ENCODE measurements around the gene INSIG2. TPM values are rescaled to one million over a fixed set of nuclear protein-coding genes. Genes with fewer than 3 reads are reported as not detected.

Gene INSIG2
- polyA plus RNA-seq (2011; rRNA removed) (7.5 and 14.3 TPM in 2 replicates), polyA minus RNA-seq (2011; rRNA and poly(A)+ RNA removed) (3.1 and 9.8 TPM in 2 replicates)

DNA sequence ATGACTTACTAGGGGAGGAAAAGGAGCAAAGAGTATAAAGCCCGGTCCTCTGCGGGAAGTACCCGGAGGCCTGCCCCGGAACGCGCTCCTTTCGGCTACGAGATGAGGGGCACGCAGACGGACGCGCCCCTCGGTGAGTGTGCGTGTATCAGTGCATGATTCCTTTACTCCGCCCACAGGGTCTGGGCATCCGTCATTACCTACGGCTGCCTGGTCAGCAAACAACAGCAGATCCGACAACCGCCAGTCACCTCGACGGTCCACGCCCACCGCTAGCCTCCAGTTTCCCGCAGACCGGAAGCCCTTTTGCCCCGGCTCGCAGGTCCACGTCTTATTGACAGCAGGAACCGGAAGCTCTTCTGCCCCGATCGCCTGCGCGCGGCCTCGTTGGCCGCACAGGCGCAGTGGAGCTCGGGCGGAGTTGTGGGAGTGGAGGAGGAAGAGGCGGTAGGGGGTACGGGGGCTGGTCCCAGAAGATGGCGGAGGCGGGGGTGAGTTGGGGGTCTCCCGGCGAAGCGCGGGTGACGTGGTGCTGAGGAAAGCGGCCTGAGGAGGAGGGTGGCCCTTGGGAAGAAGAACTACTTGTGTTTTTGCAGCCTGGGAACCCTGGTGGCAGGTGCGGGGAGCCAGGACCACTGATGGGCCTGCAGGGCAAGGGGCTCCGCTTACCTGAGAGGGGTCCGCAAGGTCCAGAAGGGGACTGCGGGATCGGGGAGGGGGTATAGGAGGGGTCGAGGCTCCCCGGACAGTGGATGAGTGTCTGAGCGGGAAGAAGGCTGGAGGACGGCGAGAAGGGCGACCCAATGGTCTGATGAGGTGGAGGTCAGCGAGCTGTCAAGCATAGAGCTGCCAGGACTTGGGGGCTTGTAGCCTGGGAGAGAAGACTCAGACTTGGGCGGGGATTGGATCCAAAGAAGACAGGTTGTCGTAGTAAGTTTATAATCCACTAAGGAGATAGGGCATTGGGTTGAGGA is at the start of gene INSIG2:
Gene INSIG2 (plus strand): TSS at position 421 of the 974 bp plus-strand sequence. CDS start 8,086 bp downstream, outside the sequence.
- DNase-seq (ENCODE audit: low read depth): peak; percentile 78
- H3K4me3 ChIP-seq (ENCODE audit: low read depth, low read length): peak within 1 kb of the TSS; percentile 89
- TF ChIP-seq, protein P1, sequence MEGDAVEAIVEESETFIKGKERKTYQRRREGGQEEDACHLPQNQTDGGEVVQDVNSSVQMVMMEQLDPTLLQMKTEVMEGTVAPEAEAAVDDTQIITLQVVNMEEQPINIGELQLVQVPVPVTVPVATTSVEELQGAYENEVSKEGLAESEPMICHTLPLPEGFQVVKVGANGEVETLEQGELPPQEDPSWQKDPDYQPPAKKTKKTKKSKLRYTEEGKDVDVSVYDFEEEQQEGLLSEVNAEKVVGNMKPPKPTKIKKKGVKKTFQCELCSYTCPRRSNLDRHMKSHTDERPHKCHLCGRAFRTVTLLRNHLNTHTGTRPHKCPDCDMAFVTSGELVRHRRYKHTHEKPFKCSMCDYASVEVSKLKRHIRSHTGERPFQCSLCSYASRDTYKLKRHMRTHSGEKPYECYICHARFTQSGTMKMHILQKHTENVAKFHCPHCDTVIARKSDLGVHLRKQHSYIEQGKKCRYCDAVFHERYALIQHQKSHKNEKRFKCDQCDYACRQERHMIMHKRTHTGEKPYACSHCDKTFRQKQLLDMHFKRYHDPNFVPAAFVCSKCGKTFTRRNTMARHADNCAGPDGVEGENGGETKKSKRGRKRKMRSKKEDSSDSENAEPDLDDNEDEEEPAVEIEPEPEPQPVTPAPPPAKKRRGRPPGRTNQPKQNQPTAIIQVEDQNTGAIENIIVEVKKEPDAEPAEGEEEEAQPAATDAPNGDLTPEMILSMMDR (IDR thresholded peaks at IDR 0.05; ENCODE audit: insufficient read depth, low read depth, low read length): no peak
- 0 out of 2 replicates have a peak, but pooled peaks cover 1% of the 10 kb centered on the region for H3K27me3 ChIP-seq (ENCODE audit: control insufficient read depth, insufficient read depth, low read length)
- POLR2A ChIA-PET: interaction anchor here (0.6 to 0.7 kb wide), 2 partner anchors 28 to 885 kb away, joined by 3 to 4 read pairs; no protein-coding TSS in a partner anchor
- CTCF ChIA-PET: interaction anchor here (0.6 to 1.8 kb wide), 8 partner anchors 11 to 48 kb away, joined by 3 to 9 read pairs (median 4); no protein-coding TSS in a partner anchor
- H3K36me3 ChIP-seq (ENCODE audit: control insufficient read depth, insufficient read depth, low read length): no peaks in the 10 kb centered on the region

DNA sequence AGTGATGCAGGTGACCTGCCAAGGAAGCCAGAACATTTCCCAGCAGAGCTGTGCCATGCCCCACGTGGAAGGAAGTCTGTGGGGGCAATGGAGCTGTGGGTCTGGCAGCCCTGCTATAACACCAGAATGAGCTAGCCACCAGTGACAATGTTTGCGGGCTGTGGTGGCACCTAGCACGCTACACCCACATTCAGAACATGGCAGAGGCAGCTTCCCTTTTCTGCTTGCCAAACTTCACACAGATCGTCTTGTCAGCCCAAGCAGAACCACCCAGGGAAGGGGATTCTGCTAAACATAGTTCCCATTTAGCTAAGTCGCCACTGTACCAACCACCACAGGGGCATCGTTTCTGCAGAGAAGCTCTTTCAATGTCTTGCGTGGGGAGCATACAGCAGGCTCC is 47.4 kb upstream of the INSIG2 start:
- H3K27me3 ChIP-seq (ENCODE audit: control insufficient read depth, insufficient read depth, low read length): peaks cover 11% of the 10 kb centered on the region
- TF ChIP-seq, protein P1 (IDR thresholded peaks at IDR 0.05; ENCODE audit: insufficient read depth, low read depth, low read length): no peak
- POLR2A ChIA-PET: no interaction called here
- CTCF ChIA-PET: interaction anchor here (1.0 to 2.5 kb wide), 2 partner anchors 8 to 226 kb away, joined by 3 to 13 read pairs; partner anchors contain the start of gene DDX18
- no peaks in the 10 kb centered on the region for H3K36me3 ChIP-seq (ENCODE audit: control insufficient read depth, insufficient read depth, low read length)
- no peak for DNase-seq (ENCODE audit: low read depth)
- H3K4me3 ChIP-seq (ENCODE audit: low read depth, low read length): no peak overlapping the region

DNA sequence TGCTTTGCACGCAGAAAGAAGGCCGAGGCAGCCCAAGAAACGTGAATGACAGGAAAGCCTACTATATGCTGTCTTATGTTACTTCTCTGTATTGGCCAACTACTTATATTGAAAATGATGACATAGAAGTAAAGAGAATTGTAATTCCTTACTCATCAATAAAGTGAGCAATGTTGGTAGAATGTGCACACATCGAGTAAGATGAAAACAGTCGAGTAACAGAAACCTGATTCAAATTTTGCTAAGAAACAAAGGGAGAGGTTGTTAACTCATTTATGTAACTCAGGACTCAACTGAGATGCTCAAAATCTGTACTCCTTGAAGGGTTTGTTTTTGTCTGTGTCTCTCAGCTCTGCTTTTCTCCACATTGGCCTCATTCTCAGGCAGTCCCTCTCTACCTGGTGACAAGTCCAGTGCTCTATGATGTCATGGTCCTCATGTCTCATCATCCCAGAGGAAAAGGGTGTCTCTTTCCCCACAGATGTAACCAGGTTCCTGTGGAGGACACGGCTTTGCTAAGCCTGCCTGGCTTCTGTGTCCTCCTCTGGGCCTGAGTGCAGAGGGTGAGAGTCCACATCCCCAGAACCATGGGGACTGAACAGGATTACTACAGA is 44.1 kb upstream of the INSIG2 start:
- ChIA-PET POLR2A (no interaction called here), CTCF (interaction anchor here (1.0 to 8.4 kb wide), 2 partner anchors 12 to 18 kb away, joined by 3 to 95 read pairs; no protein-coding TSS in a partner anchor)
- H3K4me3 ChIP-seq (ENCODE audit: low read depth, low read length): no peak overlapping the region
- DNase-seq (ENCODE audit: low read depth): no peak
- TF ChIP-seq, protein P1 (IDR thresholded peaks at IDR 0.05; ENCODE audit: insufficient read depth, low read depth, low read length): no peak
- no peaks in the 10 kb centered on the region for H3K36me3 ChIP-seq (ENCODE audit: control insufficient read depth, insufficient read depth, low read length)
- H3K27me3 ChIP-seq (ENCODE audit: control insufficient read depth, insufficient read depth, low read length): peaks cover 8% of the 10 kb centered on the region

DNA sequence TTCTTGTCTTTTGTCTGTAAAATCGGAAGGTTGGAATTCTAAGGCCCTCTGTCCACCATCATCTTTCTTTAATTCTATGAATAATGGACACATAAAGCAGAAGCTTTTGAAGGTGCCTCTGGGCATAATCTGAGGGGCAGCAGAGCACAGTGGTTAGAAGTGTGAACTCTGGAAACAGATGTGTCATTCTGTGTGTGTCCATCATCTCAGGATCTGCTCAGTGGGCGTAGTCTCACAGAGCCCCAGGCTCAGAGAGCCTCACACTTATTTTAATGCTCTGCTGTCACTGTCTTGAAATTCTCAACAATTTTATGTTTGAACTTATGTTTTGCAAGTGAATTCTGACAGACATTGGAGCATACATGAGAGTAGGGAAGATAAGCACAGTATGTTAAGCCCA is 43.4 kb upstream of the INSIG2 start:
- DNase-seq (ENCODE audit: low read depth): no peak
- ChIA-PET POLR2A (no interaction called here), CTCF (interaction anchor here (1.0 to 8.4 kb wide), 2 partner anchors 12 to 17 kb away, joined by 3 to 95 read pairs; no protein-coding TSS in a partner anchor)
- TF ChIP-seq, protein P1 (IDR thresholded peaks at IDR 0.05; ENCODE audit: insufficient read depth, low read depth, low read length): no peak
- H3K36me3 ChIP-seq (ENCODE audit: control insufficient read depth, insufficient read depth, low read length): no peaks in the 10 kb centered on the region
- no peak overlapping the region for H3K4me3 ChIP-seq (ENCODE audit: low read depth, low read length)
- peaks cover 8% of the 10 kb centered on the region for H3K27me3 ChIP-seq (ENCODE audit: control insufficient read depth, insufficient read depth, low read length)

Data from BJ (cell line).